Measurements from ENCODE around the gene TMOD1.

DNA sequence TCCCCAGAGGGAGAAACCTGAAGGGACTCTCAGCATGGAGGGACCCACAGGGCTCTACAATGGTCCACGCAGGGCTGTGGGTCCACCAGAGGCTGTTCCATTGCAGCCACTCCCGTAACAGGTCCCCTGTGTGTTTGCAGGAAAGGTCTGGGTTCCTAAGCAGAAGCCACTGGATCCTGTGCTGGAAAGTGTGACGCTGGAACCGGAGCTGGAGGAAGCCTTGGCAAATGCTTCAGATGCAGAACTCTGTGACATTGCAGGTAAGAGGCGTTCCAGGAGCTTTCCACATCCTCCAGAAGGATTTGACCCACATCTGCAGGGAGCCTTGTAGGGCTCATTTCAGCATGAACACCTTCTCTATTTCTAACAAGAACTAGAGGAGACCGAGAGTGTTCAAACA is 51.7 kb downstream of the TMOD1 start:
- no peak for TF ChIP-seq POLR2A (IDR thresholded peaks at IDR 0.05)
- TF ChIP-seq, protein P1, sequence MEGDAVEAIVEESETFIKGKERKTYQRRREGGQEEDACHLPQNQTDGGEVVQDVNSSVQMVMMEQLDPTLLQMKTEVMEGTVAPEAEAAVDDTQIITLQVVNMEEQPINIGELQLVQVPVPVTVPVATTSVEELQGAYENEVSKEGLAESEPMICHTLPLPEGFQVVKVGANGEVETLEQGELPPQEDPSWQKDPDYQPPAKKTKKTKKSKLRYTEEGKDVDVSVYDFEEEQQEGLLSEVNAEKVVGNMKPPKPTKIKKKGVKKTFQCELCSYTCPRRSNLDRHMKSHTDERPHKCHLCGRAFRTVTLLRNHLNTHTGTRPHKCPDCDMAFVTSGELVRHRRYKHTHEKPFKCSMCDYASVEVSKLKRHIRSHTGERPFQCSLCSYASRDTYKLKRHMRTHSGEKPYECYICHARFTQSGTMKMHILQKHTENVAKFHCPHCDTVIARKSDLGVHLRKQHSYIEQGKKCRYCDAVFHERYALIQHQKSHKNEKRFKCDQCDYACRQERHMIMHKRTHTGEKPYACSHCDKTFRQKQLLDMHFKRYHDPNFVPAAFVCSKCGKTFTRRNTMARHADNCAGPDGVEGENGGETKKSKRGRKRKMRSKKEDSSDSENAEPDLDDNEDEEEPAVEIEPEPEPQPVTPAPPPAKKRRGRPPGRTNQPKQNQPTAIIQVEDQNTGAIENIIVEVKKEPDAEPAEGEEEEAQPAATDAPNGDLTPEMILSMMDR (IDR thresholded peaks at IDR 0.05), result no peak
